Thyroid gland (tissue), 4 donors: ENCODE data around the gene ST3GAL2.

ENCODE experiments used
- POLR2A ChIP-seq, 2 donors: fragments of 450-650 bp; IDR thresholded peaks; one replicate each; pipeline ENCODE4 v1.6.1; 2017; ENCODE audit warnings: antibody characterized with exemption in 2 of 2, mild to moderate bottlenecking in 2 of 2, moderate library complexity in 1 of 2
- TF ChIP-seq, protein P1 (sequence below), 6 experiments: fragments of 200-600 bp in 3 of 6; fragments of 450-650 bp in 3 of 6; sonication (generic) in 3 of 6; IDR thresholded peaks; one replicate each; pipeline ENCODE4 v1.5.1; 2016 to 2019; ENCODE audit warnings: antibody characterized with exemption in 6 of 6, mild to moderate bottlenecking in 2 of 6, inconsistent platforms in 1 of 6, moderate library complexity in 1 of 6

DNA sequence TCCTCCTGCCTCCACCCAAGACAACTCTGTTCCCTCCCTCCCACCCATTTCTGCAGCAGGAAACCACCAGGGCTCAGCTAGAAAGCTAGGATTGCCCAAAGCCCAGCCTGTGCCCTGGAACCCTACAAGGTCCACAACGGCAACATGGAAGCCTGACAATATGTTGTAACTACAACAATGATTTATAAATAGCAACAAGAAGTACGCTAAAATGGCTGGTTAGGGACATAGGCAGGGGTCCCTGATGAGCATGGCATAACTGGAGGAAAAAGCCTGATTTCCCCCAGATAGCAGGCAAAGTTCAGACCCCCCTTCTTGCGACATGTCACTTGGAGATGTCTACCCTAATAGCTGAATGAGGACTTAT is 6.6 kb downstream of the ST3GAL2 start:
- TF ChIP-seq, protein P1, sequence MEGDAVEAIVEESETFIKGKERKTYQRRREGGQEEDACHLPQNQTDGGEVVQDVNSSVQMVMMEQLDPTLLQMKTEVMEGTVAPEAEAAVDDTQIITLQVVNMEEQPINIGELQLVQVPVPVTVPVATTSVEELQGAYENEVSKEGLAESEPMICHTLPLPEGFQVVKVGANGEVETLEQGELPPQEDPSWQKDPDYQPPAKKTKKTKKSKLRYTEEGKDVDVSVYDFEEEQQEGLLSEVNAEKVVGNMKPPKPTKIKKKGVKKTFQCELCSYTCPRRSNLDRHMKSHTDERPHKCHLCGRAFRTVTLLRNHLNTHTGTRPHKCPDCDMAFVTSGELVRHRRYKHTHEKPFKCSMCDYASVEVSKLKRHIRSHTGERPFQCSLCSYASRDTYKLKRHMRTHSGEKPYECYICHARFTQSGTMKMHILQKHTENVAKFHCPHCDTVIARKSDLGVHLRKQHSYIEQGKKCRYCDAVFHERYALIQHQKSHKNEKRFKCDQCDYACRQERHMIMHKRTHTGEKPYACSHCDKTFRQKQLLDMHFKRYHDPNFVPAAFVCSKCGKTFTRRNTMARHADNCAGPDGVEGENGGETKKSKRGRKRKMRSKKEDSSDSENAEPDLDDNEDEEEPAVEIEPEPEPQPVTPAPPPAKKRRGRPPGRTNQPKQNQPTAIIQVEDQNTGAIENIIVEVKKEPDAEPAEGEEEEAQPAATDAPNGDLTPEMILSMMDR (IDR thresholded peaks at IDR 0.05), result no peak
- TF ChIP-seq POLR2A (IDR thresholded peaks at IDR 0.05), result no peak
